ENCODE measurements around the gene F10.

Gene F10

DNA sequence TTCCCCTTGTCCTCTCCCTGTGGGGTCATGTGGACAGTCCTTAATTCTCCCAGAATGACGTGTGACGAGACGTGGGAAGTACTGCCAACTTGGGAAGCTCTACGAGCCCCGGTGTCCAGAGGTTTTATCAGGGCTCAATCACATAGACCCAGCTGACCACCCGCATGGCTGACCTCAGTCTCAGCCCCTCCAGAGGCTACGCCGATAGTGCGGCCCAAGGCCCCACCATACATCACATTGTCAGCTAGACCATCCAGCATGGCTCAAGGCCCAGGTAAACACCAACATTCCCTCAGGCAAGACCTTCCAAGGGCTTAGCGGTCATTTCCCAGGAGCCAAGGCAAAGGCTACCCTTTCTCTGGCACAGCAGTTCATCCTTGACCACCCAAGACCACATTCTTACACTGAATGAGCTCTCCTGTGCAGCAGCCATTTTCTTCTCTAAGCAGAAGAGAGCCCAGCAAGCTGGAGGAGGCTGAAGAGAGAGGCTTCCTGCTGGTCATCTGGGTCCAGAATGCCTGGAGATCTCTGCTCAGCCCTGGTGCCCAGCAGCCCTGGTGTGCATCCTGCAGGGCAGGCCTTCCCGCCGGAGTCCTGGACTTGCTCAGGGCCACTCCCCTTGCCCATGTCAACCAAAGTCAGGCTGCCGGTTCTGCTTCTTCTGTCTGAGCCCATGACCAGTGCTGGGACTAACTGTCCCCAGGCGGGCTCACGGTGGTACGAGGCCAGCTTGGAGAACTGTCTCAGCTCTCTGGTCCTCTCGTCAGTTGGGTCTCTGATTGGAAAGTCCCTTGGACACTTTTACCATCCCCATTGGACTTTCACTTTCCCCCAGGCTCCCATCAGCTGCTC is 7.9 kb upstream of the F10 start:
- no peak overlapping the region for H3K4me3 ChIP-seq (ENCODE audit: low read depth, low read length)
- DNase-seq (ENCODE audit: low read depth): no peak
- TF ChIP-seq, protein P1, sequence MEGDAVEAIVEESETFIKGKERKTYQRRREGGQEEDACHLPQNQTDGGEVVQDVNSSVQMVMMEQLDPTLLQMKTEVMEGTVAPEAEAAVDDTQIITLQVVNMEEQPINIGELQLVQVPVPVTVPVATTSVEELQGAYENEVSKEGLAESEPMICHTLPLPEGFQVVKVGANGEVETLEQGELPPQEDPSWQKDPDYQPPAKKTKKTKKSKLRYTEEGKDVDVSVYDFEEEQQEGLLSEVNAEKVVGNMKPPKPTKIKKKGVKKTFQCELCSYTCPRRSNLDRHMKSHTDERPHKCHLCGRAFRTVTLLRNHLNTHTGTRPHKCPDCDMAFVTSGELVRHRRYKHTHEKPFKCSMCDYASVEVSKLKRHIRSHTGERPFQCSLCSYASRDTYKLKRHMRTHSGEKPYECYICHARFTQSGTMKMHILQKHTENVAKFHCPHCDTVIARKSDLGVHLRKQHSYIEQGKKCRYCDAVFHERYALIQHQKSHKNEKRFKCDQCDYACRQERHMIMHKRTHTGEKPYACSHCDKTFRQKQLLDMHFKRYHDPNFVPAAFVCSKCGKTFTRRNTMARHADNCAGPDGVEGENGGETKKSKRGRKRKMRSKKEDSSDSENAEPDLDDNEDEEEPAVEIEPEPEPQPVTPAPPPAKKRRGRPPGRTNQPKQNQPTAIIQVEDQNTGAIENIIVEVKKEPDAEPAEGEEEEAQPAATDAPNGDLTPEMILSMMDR (IDR thresholded peaks at IDR 0.05; ENCODE audit: control insufficient read depth, extremely low read depth, insufficient read depth): no peak

GRCh38 chr13:113115363-113116205 is 7.0 kb upstream of the F10 start:
- no peak overlapping the region for H3K4me3 ChIP-seq (ENCODE audit: low read depth, low read length)
- TF ChIP-seq, protein P1 (IDR thresholded peaks at IDR 0.05; ENCODE audit: control insufficient read depth, extremely low read depth, insufficient read depth): no peak
- no peak for DNase-seq (ENCODE audit: low read depth)

GRCh38 chr13:113116206-113116800 is 6.3 kb upstream of the F10 start:
- TF ChIP-seq, protein P1 (IDR thresholded peaks at IDR 0.05; ENCODE audit: control insufficient read depth, extremely low read depth, insufficient read depth): no peak
- no peak overlapping the region for H3K4me3 ChIP-seq (ENCODE audit: low read depth, low read length)
- DNase-seq (ENCODE audit: low read depth): no peak

- TF ChIP-seq, protein P1 (IDR thresholded peaks at IDR 0.05; ENCODE audit: control insufficient read depth, extremely low read depth, insufficient read depth): no peak
- H3K4me3 ChIP-seq (ENCODE audit: low read depth, low read length): no peak overlapping the region
- no peak for DNase-seq (ENCODE audit: low read depth)
These were observed 5.7 kb upstream of the F10 start for GRCh38 chr13:113116871-113117271.

DNA sequence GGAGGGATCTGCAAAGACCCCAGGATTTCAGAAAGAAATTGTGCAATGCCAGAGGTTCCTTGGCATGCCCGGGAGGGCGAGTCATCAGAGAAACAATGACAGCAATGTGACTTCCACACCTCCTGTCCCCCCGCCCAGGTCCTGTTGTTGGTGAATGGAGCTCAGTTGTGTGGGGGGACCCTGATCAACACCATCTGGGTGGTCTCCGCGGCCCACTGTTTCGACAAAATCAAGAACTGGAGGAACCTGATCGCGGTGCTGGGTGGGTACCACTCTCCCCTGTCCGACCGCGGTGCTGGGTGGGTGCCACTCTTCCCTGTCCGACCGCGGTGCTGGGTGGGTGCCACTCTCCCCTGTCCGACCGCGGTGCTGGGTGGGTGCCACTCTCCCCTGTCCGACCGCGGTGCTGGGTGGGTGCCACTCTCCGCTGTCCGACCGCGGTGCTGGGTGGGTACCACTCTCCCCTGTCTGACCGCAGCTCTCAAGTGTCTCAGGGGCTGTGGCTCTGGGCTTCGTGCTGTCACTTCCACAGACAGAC is 5.2 kb upstream of the F10 start:
- TF ChIP-seq, protein P1 (IDR thresholded peaks at IDR 0.05; ENCODE audit: control insufficient read depth, extremely low read depth, insufficient read depth): no peak
- H3K4me3 ChIP-seq (ENCODE audit: low read depth, low read length): no peak overlapping the region

GRCh38 chr13:113117911-113118260 is 4.7 kb upstream of the F10 start:
- H3K4me3 ChIP-seq (ENCODE audit: low read depth, low read length): no peak overlapping the region
- no peak for DNase-seq (ENCODE audit: low read depth)
- TF ChIP-seq, protein P1 (IDR thresholded peaks at IDR 0.05; ENCODE audit: control insufficient read depth, extremely low read depth, insufficient read depth): no peak

More for the DNA sequence above, 5.2 kb upstream of the F10 start:
- no peak for DNase-seq (ENCODE audit: low read depth)

Data from LNCaP clone FGC (cell line).